HG03432 (cell line): ENCODE measurements around the gene ADPRH.

ENCODE experiments used
- ATAC-seq: cut with Tn5 transposase; IDR thresholded peaks from one replicate; pipeline ENCODE4 v1.9.1; 2021; ENCODE audit warnings: mild to moderate bottlenecking, moderate library complexity; ENCODE audit not compliant: unreplicated experiment

Gene ADPRH

DNA sequence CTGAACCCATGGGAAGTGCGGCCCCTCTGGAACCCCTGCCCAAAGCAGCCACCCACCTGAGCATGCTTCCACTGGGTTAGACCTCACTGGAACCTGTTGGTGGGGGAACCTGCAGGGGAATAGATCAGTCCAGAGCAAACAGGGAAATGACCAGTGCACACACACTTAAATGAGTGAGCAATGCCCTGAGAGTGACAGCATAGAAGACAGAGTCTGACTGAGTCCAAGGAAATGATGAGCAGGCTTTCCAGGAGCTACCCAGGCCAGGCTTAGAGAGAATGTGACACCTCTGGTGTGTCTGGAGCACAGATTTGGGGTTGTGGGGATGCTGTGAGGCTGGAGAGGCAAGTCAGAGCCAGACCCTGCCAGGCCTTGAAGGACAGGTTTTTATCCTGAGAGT is 46.9 kb downstream of the ADPRH start:
- no peak for ATAC-seq

DNA sequence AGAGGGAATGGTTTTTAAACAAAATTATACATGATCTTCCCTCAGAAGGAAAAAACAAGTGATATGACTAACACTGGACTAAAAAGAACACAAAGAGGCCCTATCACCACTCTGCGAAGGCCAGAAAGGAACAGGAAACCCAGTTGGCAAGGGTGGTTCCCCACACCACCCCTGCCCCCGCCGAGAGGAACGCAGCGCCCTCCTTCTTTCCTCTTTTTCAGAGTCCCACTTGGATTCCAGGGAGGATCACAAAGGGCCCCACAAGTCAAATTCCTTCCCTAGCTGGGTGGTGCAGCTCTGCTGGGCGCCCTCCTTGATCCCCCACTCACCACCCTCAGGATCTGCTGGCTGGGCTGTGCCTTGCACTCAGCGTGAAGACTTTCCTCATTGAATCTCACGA is 48.2 kb downstream of the ADPRH start:
- peak; percentile 45 for ATAC-seq

DNA sequence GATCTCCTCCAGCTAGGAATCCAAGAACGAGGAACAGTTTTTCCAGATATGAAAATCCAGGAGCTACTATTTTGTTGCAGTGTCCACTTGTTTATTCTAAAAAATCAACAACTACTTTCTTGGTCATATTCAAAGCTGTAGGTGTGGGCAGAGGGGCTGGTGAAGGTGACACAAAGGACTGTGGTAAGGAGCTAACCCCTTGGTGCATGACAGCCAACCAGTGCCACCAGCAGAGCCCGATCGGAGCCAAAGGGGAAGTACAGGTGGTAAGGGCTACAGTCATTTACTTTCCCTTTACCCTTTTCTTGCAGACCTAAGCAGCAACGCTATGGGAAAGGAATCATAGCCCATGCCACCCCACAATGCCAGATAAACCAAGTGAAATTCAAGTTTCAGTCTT is 49.1 kb downstream of the ADPRH start:
- ATAC-seq: peak; percentile 73

DNA sequence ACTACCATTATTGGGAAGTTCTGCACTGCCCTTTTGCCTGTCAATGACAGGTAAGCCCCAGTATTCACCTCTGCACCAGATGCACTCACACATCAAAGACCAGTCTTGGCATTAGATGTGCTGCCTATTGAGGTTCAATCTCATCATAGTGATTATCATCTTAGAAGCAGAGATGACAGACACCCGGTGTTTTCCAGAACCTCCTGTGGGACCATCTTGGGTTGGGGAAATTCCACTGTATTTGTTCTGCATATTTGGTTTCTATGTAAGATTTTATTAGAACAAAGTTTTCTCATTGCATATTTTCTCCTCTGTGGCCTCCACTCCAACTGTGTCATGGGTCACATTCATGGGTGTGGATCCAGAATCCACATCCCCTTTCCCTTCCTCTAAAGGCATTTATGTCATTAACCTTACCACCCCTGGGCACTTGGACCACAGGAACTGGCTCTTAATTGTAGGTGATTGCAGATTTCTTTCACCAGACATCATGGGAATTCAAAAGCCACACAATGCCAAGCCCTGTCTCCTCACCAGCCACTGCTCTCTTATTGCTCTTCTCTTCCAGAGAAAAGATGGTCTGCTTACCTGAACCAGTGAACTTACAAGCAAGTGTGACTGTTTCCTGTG is 49.6 kb downstream of the ADPRH start:
- peak; percentile 43 for ATAC-seq

DNA sequence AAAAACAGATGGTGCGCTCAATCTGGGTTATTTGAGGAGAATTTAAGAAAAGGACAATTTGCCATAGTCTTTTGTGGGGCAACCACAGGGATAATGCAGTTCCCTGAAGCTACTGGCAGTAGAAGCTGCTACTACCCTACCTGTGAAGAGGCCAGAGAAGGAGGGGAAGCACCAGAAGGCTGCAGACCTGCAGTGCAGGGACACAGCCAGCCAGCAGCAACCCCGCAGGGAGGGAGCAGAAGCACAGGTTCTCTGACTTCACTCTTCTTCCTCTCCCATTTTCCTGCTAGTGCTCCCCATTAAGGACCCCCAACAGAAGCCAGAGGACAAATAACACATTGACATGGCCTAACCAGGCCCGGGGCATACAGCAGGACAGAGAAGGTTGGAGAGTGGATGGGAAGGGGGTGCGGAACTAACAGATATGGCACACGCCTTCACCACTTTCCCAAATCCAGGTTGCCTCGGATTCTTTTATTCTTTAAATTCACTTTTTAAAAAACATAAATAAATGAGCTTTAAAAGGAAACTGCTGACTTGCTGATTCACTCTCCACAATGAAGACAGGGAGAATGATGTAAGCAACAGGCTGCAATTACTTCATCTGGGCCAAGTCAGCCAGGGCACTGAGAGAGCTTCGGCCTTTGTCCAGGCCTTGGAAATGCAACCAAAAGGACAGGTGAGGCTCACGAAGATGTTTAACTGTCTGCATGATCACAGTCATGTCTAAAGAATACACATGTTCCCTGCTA is 51.0 kb downstream of the ADPRH start:
- peak; percentile 24 for ATAC-seq

DNA sequence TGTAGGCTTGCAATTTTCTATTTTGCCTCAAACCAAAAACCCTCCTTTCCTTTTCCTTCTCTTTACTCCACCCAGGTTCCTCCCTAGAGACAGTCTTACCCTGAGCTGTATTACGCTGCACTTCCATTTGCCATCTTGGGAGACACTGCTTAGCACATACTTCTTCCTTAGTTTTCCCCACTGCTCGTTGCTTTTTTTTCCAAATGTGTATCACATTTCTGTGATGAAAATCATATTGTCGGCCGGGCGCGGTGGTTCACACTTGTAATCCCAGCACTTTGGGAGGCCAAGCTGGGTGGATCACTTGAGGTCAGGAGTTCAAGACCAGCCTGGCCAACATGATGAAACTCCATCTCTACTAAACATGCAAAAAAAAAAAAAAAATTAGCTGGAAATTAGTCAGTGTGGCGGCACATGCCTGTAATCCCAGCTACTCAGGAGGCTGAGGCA is 51.6 kb downstream of the ADPRH start:
- ATAC-seq: no peak

DNA sequence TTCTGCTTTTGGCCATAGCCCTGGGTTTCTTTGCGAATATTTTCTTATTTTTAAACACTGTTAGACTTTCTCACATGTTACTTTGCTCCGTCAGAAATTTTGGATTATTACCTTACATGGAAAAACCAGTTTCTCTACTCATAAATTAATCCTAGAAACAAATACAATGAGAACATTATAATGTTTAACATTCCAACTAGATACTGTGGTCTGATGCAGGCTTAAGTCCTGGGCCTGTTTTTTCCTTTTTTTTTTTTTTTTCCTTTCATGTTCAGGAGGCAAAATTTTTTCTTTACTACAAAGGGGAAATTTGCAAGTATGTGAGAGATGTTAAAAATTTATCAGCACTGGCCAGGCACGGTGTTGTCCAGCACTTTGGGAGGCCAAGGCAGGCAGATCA is 52.2 kb downstream of the ADPRH start:
- no peak for ATAC-seq

DNA sequence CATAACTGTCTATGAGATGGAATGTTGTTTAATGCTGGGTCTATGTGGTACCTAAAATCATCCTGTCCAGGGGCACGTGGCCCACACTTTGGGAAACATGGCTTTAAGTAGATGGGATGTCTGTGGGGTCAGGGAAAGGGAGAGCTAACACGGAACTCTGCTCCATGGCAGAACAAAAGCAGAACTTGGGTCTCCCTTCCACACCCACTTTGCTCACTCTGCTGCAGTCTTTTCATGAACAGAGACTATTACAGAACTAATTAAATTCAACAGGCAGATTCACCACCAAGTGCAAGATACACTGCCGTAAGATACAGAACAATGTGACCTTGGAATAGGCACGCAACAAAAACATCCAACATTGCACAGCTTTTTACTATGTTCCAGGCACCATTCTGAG is 52.9 kb downstream of the ADPRH start:
- no peak for ATAC-seq

DNA sequence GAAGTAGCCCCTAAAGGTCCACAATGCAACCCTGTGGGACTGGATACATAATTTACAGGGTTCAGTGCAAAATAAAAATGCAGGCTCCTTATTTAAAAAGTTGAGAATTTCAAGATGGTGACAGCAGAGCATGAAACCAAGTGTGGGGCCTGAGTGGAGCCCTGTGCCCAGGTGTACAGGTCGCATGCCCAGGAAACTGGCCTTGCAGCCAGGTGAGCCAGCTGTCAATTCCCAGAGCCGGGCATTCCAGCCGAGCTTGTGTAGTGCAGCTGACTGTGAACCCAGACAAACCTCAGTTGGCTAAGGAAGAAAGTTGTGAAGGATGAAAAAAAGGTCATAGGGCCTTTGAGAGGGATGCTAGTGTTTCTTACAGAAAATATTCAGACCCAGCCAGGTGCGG is 53.5 kb downstream of the ADPRH start:
- ATAC-seq: no peak

DNA sequence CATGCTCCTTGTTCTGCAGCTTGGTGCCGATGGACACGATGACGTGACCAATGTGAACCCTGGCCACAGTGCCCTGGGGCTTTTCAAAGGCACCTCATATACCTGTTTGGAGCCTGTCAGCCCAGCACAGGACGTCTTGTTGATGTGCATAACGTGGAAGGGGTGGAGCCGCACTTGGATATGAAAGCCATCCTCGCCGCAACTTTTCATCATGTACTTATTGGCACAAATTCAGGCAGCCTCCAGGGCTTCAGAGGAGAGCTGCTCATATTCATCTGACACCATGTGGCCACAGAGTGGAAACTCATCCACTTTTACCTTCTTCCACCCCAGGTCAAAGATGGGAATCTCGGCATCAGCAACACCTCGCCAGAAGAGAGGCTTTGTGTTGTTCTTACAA is 56.4 kb downstream of the ADPRH start:
- ATAC-seq: no peak

DNA sequence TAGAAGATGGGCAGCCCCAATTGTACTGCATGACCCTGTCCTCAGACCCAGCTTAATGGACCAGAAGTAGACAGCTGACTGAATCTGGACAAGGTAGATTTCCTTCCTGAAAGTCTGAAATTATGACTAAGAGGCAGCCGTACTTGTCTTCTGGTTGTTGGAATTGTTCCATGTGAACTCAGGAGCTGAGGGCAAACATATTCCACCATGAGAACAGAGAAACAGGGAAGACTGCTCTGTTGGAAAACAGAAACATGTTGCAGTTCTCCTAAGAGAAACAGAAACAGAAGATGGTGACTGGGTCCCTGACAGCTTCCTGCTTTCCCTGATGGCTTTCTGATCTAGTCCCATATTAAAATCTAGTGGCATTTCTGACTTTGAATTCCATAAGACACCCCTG is 57.0 kb downstream of the ADPRH start:
- no peak for ATAC-seq

DNA sequence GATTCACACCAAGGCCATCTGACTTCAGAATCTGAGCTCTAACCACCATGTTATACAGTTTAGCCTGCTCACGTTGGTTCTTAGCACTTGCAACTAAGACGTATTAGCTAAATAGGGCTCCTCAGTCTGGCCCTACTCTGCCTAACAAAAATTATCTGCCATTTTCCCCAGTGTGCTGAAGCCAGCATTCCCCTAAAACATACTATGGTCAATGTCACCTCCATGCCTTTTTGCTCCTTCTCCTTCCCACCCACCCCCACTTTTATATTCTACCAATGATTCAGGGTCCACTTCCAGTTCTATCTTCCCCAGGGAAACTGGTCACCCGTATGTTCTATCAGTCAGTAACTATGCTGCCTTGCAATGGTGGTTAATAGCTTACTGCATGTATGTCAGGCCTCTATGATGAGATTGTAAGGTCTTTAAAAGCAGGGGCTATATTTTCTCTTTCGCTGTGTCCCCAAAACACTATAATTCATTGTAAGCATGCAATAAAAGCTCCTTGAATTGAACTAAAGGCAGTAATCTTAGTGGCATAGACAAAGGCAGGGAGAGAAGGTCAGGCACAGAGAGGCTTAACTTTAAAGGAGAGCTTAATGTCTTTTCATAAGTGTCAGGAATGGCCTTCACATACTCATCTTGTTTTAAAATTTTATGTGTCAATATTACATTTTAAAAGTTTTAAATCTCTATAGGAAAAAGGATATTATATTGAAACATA is 57.8 kb downstream of the ADPRH start:
- no peak for ATAC-seq

DNA sequence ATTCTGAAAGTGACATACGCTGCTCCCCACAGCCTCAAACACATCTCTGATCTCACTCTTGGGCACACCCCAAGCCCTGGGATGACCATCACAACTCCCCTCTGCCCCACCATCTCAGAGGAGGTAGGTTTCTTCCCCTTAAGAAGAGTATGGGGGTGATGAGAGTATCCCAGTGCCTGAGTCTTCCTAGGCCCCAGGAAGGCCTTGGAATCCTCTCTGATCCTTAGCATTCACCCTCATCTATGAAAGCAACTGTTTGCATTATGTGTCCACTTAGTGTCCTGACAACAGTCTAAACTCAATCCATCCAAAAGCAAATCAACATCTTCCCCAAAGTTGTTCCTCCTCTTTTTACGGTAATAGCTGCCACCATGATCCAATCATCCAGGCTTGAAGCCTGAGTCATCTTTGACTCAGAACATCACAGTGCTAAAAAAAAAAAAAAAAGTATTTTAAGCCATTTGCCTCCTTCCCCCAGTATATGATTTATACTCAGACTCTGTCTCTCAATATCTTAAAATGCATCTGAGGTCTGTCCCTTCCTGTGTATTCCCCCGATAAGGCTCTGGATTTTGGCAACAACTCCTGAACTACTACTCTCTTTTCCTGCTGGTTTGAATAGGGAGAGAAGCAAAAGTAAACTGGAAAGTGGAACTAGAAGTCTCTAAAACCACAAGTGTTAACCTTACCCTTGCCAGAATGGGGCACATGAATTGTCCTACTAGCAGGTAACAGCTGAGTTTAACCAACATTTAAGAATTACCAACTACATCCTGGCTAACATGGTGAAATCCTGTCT is 58.6 kb downstream of the ADPRH start:
- peak; percentile 43 for ATAC-seq
